IMR-90 (cell line): ENCODE results near the gene RFC2. TPM values are rescaled to one million over a fixed set of nuclear protein-coding genes. Genes with fewer than 3 reads are reported as not detected.

ENCODE experiments used
- ATAC-seq: fragments of 200-7000 bp; cut with Tn5 transposase; 2 replicates; pipeline ENCODE4 v1.9.1; 2020; ENCODE audit warnings: low read depth, mild to moderate bottlenecking, moderate library complexity
- BruUV-seq: library from RNA; stranded (reverse); fragments of 400-500 nt; replicated peaks from 2 replicates; lab custom pipeline; 2021; lab: Mats Ljungman, UMichigan
- CTCF ChIA-PET: fragments of 300-600 bp; formaldehyde crosslinking; extraction: SDS; loops from one replicate; lab custom pipeline; 2021; ENCODE audit warnings: antibody characterized with exemption; lab: Yijun Ruan, JAX
- POLR2A ChIA-PET: fragments of 300-600 bp; sonication (Branson Sonifier 250); formaldehyde crosslinking; loops from one replicate; lab custom pipeline; 2022; ENCODE audit warnings: antibody characterized with exemption; ENCODE audit not compliant: unreplicated experiment; lab: Charles Lee
- DNase-seq: peaks from one replicate; pipeline ENCODE4 v3.0.0; 2013
- H2AFZ ChIP-seq: replicated peaks from 2 replicates; pipeline ENCODE3; 2013; ENCODE audit warnings: low read length, mild to moderate bottlenecking; ENCODE audit not compliant: poor library complexity
- H2AK5ac ChIP-seq: 2 replicates; pipeline ENCODE4 v1.6.1; 2013; ENCODE audit warnings: low read depth, low read length, inconsistent platforms
- H2AK9ac ChIP-seq: replicated peaks from 2 replicates; pipeline ENCODE3; 2013; ENCODE audit warnings: mild to moderate bottlenecking, low read depth, low read length, moderate library complexity; ENCODE audit not compliant: poor library complexity
- H2BK120ac ChIP-seq: 2 replicates; pipeline ENCODE4 v1.6.1; 2013; ENCODE audit warnings: low read depth, low read length, inconsistent platforms
- H2BK15ac ChIP-seq: 3 replicates; pipeline ENCODE4 v1.6.1; 2013; ENCODE audit warnings: low read depth, low read length, inconsistent platforms
- H2BK20ac ChIP-seq: 2 replicates; pipeline ENCODE4 v1.6.1; 2013; ENCODE audit warnings: low read depth, mild to moderate bottlenecking, inconsistent platforms, low read length, moderate library complexity
- H2BK5ac ChIP-seq: 2 replicates; pipeline ENCODE4 v1.6.1; 2013; ENCODE audit warnings: mild to moderate bottlenecking, low read depth, low read length, inconsistent platforms; ENCODE audit not compliant: poor library complexity, severe bottlenecking
- H3K14ac ChIP-seq: replicated peaks from 2 replicates; pipeline ENCODE4 v1.6.1; 2013; ENCODE audit warnings: low read depth, low read length, inconsistent platforms
- H3K18ac ChIP-seq: 2 replicates; pipeline ENCODE4 v1.6.1; 2013; ENCODE audit warnings: low read depth, low read length, control low read depth
- H3K23ac ChIP-seq: 2 replicates; pipeline ENCODE4 v1.6.1; 2013; ENCODE audit warnings: low read depth, low read length, inconsistent platforms
- H3K27ac ChIP-seq: 2 replicates; pipeline ENCODE4 v1.5.1; 2013; ENCODE audit warnings: mild to moderate bottlenecking, control low read depth, low read length; ENCODE audit not compliant: insufficient read depth
- H3K27me3 ChIP-seq: 2 replicates; pipeline ENCODE4 v1.6.1; 2013; ENCODE audit warnings: low read length; ENCODE audit not compliant: control insufficient read depth, insufficient read depth
- H3K36me3 ChIP-seq: 2 replicates; pipeline ENCODE4 v1.6.1; 2013; ENCODE audit warnings: low read length, mixed read lengths; ENCODE audit not compliant: control insufficient read depth, insufficient read depth
- H3K4ac ChIP-seq: 2 replicates; pipeline ENCODE4 v1.6.1; 2013; ENCODE audit warnings: low read depth, low read length, inconsistent platforms
- H3K4me1 ChIP-seq: 2 replicates; pipeline ENCODE4 v1.6.1; 2013; ENCODE audit warnings: low read length, mixed read lengths; ENCODE audit not compliant: control insufficient read depth, insufficient read depth
- H3K4me2 ChIP-seq: 2 replicates; pipeline ENCODE4 v1.6.1; 2013; ENCODE audit warnings: low read depth, mild to moderate bottlenecking, control low read depth, low read length, moderate library complexity
- H3K4me3 ChIP-seq: 2 replicates; pipeline ENCODE4 v1.5.1; 2013; ENCODE audit warnings: low read depth, mild to moderate bottlenecking, control low read depth, low read length, moderate library complexity; ENCODE audit not compliant: insufficient read depth
- H3K56ac ChIP-seq: 2 replicates; pipeline ENCODE4 v1.6.1; 2013; ENCODE audit warnings: low read length, inconsistent platforms; ENCODE audit not compliant: insufficient read depth; ENCODE audit errors: extremely low read depth
- H3K79me1 ChIP-seq, 2 experiments: 2 replicates each; pipeline ENCODE4 v1.6.1; 2013; ENCODE audit warnings: low read length in 2 of 2, inconsistent platforms in 1 of 2, low read depth in 1 of 2
- H3K9ac ChIP-seq: 2 replicates; pipeline ENCODE4 v1.6.1; 2013; ENCODE audit warnings: low read depth, low read length, control low read depth
- H3K9me1 ChIP-seq: 2 replicates; pipeline ENCODE4 v1.6.1; 2013; ENCODE audit warnings: low read length, inconsistent platforms; ENCODE audit not compliant: insufficient read depth
- H3K9me3 ChIP-seq: 2 replicates; pipeline ENCODE4 v1.6.1; 2013; ENCODE audit warnings: low read length; ENCODE audit not compliant: control insufficient read depth, insufficient read depth
- H4K20me1 ChIP-seq: 2 replicates; pipeline ENCODE4 v1.6.1; 2013; ENCODE audit warnings: low read length, inconsistent platforms; ENCODE audit not compliant: insufficient read depth
- H4K5ac ChIP-seq: 2 replicates; pipeline ENCODE4 v1.6.1; 2013; ENCODE audit warnings: mild to moderate bottlenecking, low read depth, low read length, control low read depth
- H4K8ac ChIP-seq, 2 experiments: 2 replicates each; pipeline ENCODE4 v1.6.1; 2013; ENCODE audit warnings: low read depth in 2 of 2, low read length in 2 of 2, control low read depth in 1 of 2, inconsistent platforms in 1 of 2
- H4K91ac ChIP-seq: 2 replicates; pipeline ENCODE4 v1.6.1; 2013; ENCODE audit warnings: low read depth, low read length, inconsistent platforms; ENCODE audit not compliant: insufficient read depth
- CHD1 ChIP-seq: IDR thresholded peaks from 2 replicates; pipeline ENCODE4 v1.6.1; 2012; ENCODE audit warnings: low read depth, low read length, improper control_type of control experiment
- CTCF ChIP-seq: conservative IDR thresholded peaks from 2 replicates; pipeline ENCODE4 v1.5.1; 2012; ENCODE audit warnings: mild to moderate bottlenecking, low read depth, low read length, improper control_type of control experiment
- ELK1 ChIP-seq: fragments of 150-350 bp; IDR thresholded peaks from 2 replicates; pipeline ENCODE4 v1.6.1; 2016; ENCODE audit warnings: low read depth, mild to moderate bottlenecking, low read length, moderate library complexity, borderline replicate concordance
- FOS ChIP-seq: fragments of 150-350 bp; IDR thresholded peaks from 2 replicates; pipeline ENCODE4 v1.6.1; 2016; ENCODE audit warnings: low read depth, low read length
- MAZ ChIP-seq: IDR thresholded peaks from 2 replicates; pipeline ENCODE4 v1.6.1; 2012; ENCODE audit warnings: low read depth, mild to moderate bottlenecking, low read length, improper control_type of control experiment, moderate library complexity, borderline replicate concordance
- POLR2A ChIP-seq: IDR thresholded peaks from 2 replicates; pipeline ENCODE4 v1.6.1; 2012; ENCODE audit warnings: mild to moderate bottlenecking, low read depth, low read length
- RAD21 ChIP-seq: IDR thresholded peaks from 2 replicates; pipeline ENCODE4 v1.6.1; 2012; ENCODE audit warnings: low read length, improper control_type of control experiment
- RCOR1 ChIP-seq: IDR thresholded peaks from 2 replicates; pipeline ENCODE4 v1.6.1; 2012; ENCODE audit warnings: mild to moderate bottlenecking, low read length, improper control_type of control experiment; ENCODE audit not compliant: insufficient replicate concordance
- RFX5 ChIP-seq: IDR thresholded peaks from 2 replicates; pipeline ENCODE4 v1.8.0; 2012; ENCODE audit warnings: low read depth, mild to moderate bottlenecking, low read length, moderate library complexity
- SMC3 ChIP-seq: fragments of 150-350 bp; IDR thresholded peaks from 2 replicates; pipeline ENCODE4 v1.6.1; 2016; ENCODE audit warnings: low read depth, mild to moderate bottlenecking, antibody characterized with exemption, low read length, moderate library complexity
- WGBS, 2 experiments: methylation state at CpG; one replicate each; pipeline versions ENCODE4 v1.1.5 to v1.1.7; 2013; ENCODE audit warnings: missing lambda C conversion rate in 2 of 2; ENCODE audit not compliant: insufficient read length in 1 of 2; ENCODE audit errors: extremely low coverage in 2 of 2; 5-methylcytosine and 5-hydroxymethylcytosine counted together
- dilution Hi-C: fragments of 300-500 bp; cut with HindIII; formaldehyde crosslinking; loops from one replicate; pipeline ENCODE4 v1.14.3; 2018; ENCODE audit warnings: low sequenced_read_pairs; ENCODE audit not compliant: unreplicated experiment
- in situ Hi-C: fragments of 300-500 bp; cut with MboI; formaldehyde crosslinking; loops from 3 replicates; pipeline ENCODE4 v1.14.3; 2019; ENCODE audit warnings: low sequenced_read_pairs, inconsistent platforms, mixed read lengths
- intact Hi-C: fragments of 100-400 bp; cut with micrococcal nuclease; formaldehyde crosslinking; loops from 2 replicates; pipeline ENCODE4 v1.10.0; 2022
- polyA plus RNA-seq, 3 experiments: library from polyadenylated mRNA; depleted of rRNA; stranded (reverse); fragments of >200 nt; gene quantifications; 2 replicates each; pipeline ENCODE4 v1.2.3, GENCODE V29; 2012; ENCODE audit warnings: low replicate concordance in 1 of 3
- total RNA-seq: library from RNA; depleted of rRNA; stranded (reverse); fragments of >200 nt; gene quantifications from 2 replicates; pipeline ENCODE4 v1.2.3, GENCODE V29; 2012

The RFC2 gene
- total and polyA plus RNA-seq, 2 of the 4 experiments (the other 2 are of a cell fraction) = 25.2 to 37.8 TPM

GRCh38 chr7:74185636-74186035, 68.6 kb downstream of the RFC2 start:
- dilution Hi-C loops = no loop called here
- H4K5ac ChIP-seq = no peak overlapping the region
- peaks cover 28% of the 10 kb centered on the region for H3K9me1 ChIP-seq
- peaks cover 100% of the 10 kb centered on the region for H4K20me1 ChIP-seq
- no peak overlapping the region for H2BK5ac ChIP-seq
- DNase-seq = no peak
- H4K8ac ChIP-seq = peak overlapping the region in 1 of 2 experiments; percentile 24; a peak in 1 of 4 replicates
- no peak overlapping the region for H2BK15ac ChIP-seq
- no peak overlapping the region for H2AK5ac ChIP-seq
- H3K4ac ChIP-seq = no peak overlapping the region
- H4K91ac ChIP-seq = no peak overlapping the region
- no CpG with 5 or more reads among the region's 5 CpGs for WGBS, 2 experiments
- H3K9me3 ChIP-seq = no peaks in the 10 kb centered on the region
- no peak for ATAC-seq
- no peak overlapping the region for H3K18ac ChIP-seq
- H3K23ac ChIP-seq = no peak overlapping the region
- H3K4me1 ChIP-seq = peaks cover 24% of the 10 kb centered on the region
- in situ Hi-C loops = no loop called here
- no peak overlapping the region for H2AK9ac ChIP-seq
- H3K56ac ChIP-seq = no peak overlapping the region
- ChIA-PET POLR2A (no interaction called here), CTCF (interaction anchor here (0.6 kb wide), 1 partner anchor 41 kb away, joined by 3 read pairs; no protein-coding TSS in a partner anchor)
- H3K9ac ChIP-seq = no peak overlapping the region
- H3K79me1 ChIP-seq = peaks cover 7 to 75% of the 10 kb centered on the region in 2 experiments
- no TSS peak for BruUV-seq
- peaks cover 31% of the 10 kb centered on the region for H3K36me3 ChIP-seq
- no peak overlapping the region for H2BK20ac ChIP-seq
- intact Hi-C loops = no loop called here
- no peak overlapping the region for H3K4me3 ChIP-seq
- H2AFZ ChIP-seq = no peak overlapping the region
- no peak overlapping the region for H3K14ac ChIP-seq
- TF ChIP-seq FOS (no peak), RFX5 (no peak), ELK1 (no peak), CTCF (no peak), RCOR1 (no peak), RAD21 (no peak), SMC3 (no peak), POLR2A (no peak), CHD1 (no peak), MAZ (no peak)
- no peak overlapping the region for H3K4me2 ChIP-seq
- H2BK120ac ChIP-seq = no peak overlapping the region
- no peaks in the 10 kb centered on the region for H3K27me3 ChIP-seq
- no peak overlapping the region; the same call in 1 of the 2 replicates for H3K27ac ChIP-seq
